Measurements from ENCODE around the gene ANKHD1. TPM values are rescaled to one million over a fixed set of nuclear protein-coding genes. Genes with fewer than 3 reads are reported as not detected.
"Not testable (repeated sequence)": the region's sequence is repeated elsewhere in the genome, so short reads cannot be mapped to it uniquely, and the experiment has no call there.

Gene ANKHD1
- total RNA-seq, 2 donors from 2014 or later, result 106 to 173 TPM

GRCh38 chr5:140483055-140483454, 81.4 kb downstream of the ANKHD1 start:
- H3K27me3 ChIP-seq (replicated peaks; ENCODE audit: insufficient read depth), result no peaks in the 10 kb centered on the region
- H3K4me1 ChIP-seq (ENCODE audit: control insufficient read depth in 1 of 2, low read depth in 2 of 2), result peaks cover 10 to 13% of the 10 kb centered on the region in 2 donors
- no peak overlapping the region for H3K27ac ChIP-seq
- no peak for TF ChIP-seq CTCF (IDR thresholded peaks at IDR 0.05)
- peaks cover 21% of the 10 kb centered on the region for H3K36me3 ChIP-seq
- DNase-seq (ENCODE audit: low spot score), result no peak
- no peak for ATAC-seq (ENCODE audit: insufficient number of reproducible peaks, low FRiP score, low read depth)
- no peak overlapping the region for H3K4me3 ChIP-seq
- no peaks in the 10 kb centered on the region for H3K9me3 ChIP-seq

- H3K27me3 ChIP-seq (replicated peaks; ENCODE audit: insufficient read depth); ATAC-seq (ENCODE audit: insufficient number of reproducible peaks, low FRiP score, low read depth); H3K4me1 ChIP-seq (ENCODE audit: control insufficient read depth in 1 of 2, low read depth in 2 of 2); H3K9me3 ChIP-seq; H3K27ac ChIP-seq; DNase-seq (ENCODE audit: low spot score); H3K4me3 ChIP-seq: not testable (repeated sequence)
- peaks cover 21% of the 10 kb centered on the region for H3K36me3 ChIP-seq
Measured at GRCh38 chr5:140488141-140488540, 86.5 kb downstream of the ANKHD1 start.

GRCh38 chr5:140488914-140489313, 87.3 kb downstream of the ANKHD1 start:
- Histone ChIP-seq H3K27ac (no peak overlapping the region), H3K4me1 (ENCODE audit: control insufficient read depth in 1 of 2, low read depth in 2 of 2) (no peaks in the 10 kb centered on the region), H3K27me3 (replicated peaks; ENCODE audit: insufficient read depth) (no peaks in the 10 kb centered on the region), H3K4me3 (no peak overlapping the region), H3K36me3 (peaks cover 21% of the 10 kb centered on the region), H3K9me3 (no peaks in the 10 kb centered on the region)
- ATAC-seq (ENCODE audit: insufficient number of reproducible peaks, low FRiP score, low read depth) (no peak), DNase-seq (ENCODE audit: low spot score) (no peak)
- TF ChIP-seq CTCF (IDR thresholded peaks at IDR 0.05), result no peak

GRCh38 chr5:140497897-140498296, 96.3 kb downstream of the ANKHD1 start:
- Histone ChIP-seq H3K4me1 (ENCODE audit: control insufficient read depth in 1 of 2, low read depth in 2 of 2) (no peaks in the 10 kb centered on the region), H3K4me3 (no peak overlapping the region), H3K27ac (no peak overlapping the region), H3K9me3 (no peaks in the 10 kb centered on the region), H3K36me3 (peaks cover 6% of the 10 kb centered on the region), H3K27me3 (replicated peaks; ENCODE audit: insufficient read depth) (no peaks in the 10 kb centered on the region)
- DNase-seq (ENCODE audit: low spot score), result no peak
- no peak for ATAC-seq (ENCODE audit: insufficient number of reproducible peaks, low FRiP score, low read depth)
- no peak for TF ChIP-seq CTCF (IDR thresholded peaks at IDR 0.05)

- H3K9me3 ChIP-seq, result no peaks in the 10 kb centered on the region
- H3K36me3 ChIP-seq, result peaks cover 6% of the 10 kb centered on the region
- no peak overlapping the region for H3K27ac ChIP-seq
- TF ChIP-seq CTCF (IDR thresholded peaks at IDR 0.05), result no peak
- H3K27me3 ChIP-seq (replicated peaks; ENCODE audit: insufficient read depth), result no peaks in the 10 kb centered on the region
- no peak overlapping the region for H3K4me3 ChIP-seq
- no peak for ATAC-seq (ENCODE audit: insufficient number of reproducible peaks, low FRiP score, low read depth)
- DNase-seq (ENCODE audit: low spot score), result no peak
- H3K4me1 ChIP-seq (ENCODE audit: control insufficient read depth in 1 of 2, low read depth in 2 of 2), result no peaks in the 10 kb centered on the region
Measured at GRCh38 chr5:140498591-140498990, 97.0 kb downstream of the ANKHD1 start.

- ATAC-seq (ENCODE audit: insufficient number of reproducible peaks, low FRiP score, low read depth), result no peak
- H3K36me3 ChIP-seq, result peaks cover 32% of the 10 kb centered on the region
- TF ChIP-seq CTCF (IDR thresholded peaks at IDR 0.05), result no peak
Measured at GRCh38 chr5:140502834-140503233, 101.2 kb downstream of the ANKHD1 start.

More at GRCh38 chr5:140502834-140503233, 101.2 kb downstream of the ANKHD1 start:
- no peaks in the 10 kb centered on the region for H3K27me3 ChIP-seq (replicated peaks; ENCODE audit: insufficient read depth)
- no peaks in the 10 kb centered on the region for H3K4me1 ChIP-seq (ENCODE audit: control insufficient read depth in 1 of 2, low read depth in 2 of 2)
- H3K4me3 ChIP-seq, result no peak overlapping the region
- H3K9me3 ChIP-seq, result no peaks in the 10 kb centered on the region
- no peak for DNase-seq (ENCODE audit: low spot score)
- no peak overlapping the region for H3K27ac ChIP-seq
